K562 (cell line): ENCODE data around the gene INO80. TPM values are rescaled to one million over a fixed set of nuclear protein-coding genes. Genes with fewer than 3 reads are reported as not detected.
A peak's percentile ranks its signal among the peaks of the same experiment; 100 is the strongest.

ENCODE experiments used
- ATAC-seq: fragments of 200-7000 bp; cut with Tn5 transposase; 3 replicates; pipeline ENCODE4 v1.9.1; 2020; ENCODE audit warnings: moderate library complexity
- BruUV-seq: library from RNA; stranded (reverse); fragments of 400-500 nt; replicated peaks from 2 replicates; lab custom pipeline; 2021; lab: Mats Ljungman, UMichigan
- CTCF ChIA-PET: fragments of 300-600 bp; formaldehyde crosslinking; extraction: SDS; loops from one replicate; lab custom pipeline; 2021; ENCODE audit warnings: low intra/inter-chr PET ratio; lab: Yijun Ruan, JAX
- POLR2A ChIA-PET: fragments of 300-600, 350-650 bp; sonication (Branson Sonifier 250); formaldehyde crosslinking; extraction: SDS; loops from one replicate; lab custom pipeline; 2021; ENCODE audit warnings: antibody characterized with exemption, inconsistent platforms; lab: Yijun Ruan, JAX
- DNase-seq, 4 experiments: peaks; one replicate each; pipeline versions ENCODE4 v3.0.0 to v3.0.0-alpha.2; 2011 to 2018; ENCODE audit warnings: low spot score in 3 of 4, mixed read lengths in 3 of 4; ENCODE audit errors: extremely low read depth in 1 of 4
- FAIRE-seq: peaks from 2 replicates; lab custom pipeline; 2011; peaks lifted over from hg19 to GRCh38; lab: Jason Lieb, UNC
- H2AFZ ChIP-seq: 2 replicates; pipeline ENCODE4 v1.6.0; 2011; ENCODE audit warnings: low read depth, low read length, control low read depth, inconsistent platforms
- H3K27ac ChIP-seq: fragments of 200-600 bp; 3 replicates; pipeline ENCODE4 v1.8.0; 2011; ENCODE audit warnings: low read depth, mild to moderate bottlenecking, control low read depth, inconsistent platforms, low read length, moderate library complexity, mixed read lengths; ENCODE audit errors: extremely low read depth
- H3K27me3 ChIP-seq, 2 experiments: fragments of 300-600 bp in 1 of 2; 2 replicates in 1 of 2; 3 replicates in 1 of 2; pipeline versions ENCODE4 v1.6.0 to v1.8.0; 2011; ENCODE audit warnings: inconsistent platforms in 2 of 2, low read length in 2 of 2, mild to moderate bottlenecking in 1 of 2, mixed read lengths in 1 of 2, moderate library complexity in 1 of 2; ENCODE audit not compliant: control insufficient read depth in 2 of 2, insufficient read depth in 2 of 2
- H3K36me3 ChIP-seq: fragments of 300-600 bp; 3 replicates; pipeline ENCODE4 v1.8.0; 2011; ENCODE audit warnings: mild to moderate bottlenecking, low read length, inconsistent platforms; ENCODE audit not compliant: control insufficient read depth, insufficient read depth
- H3K4me1 ChIP-seq, 2 experiments: fragments of 200-600 bp in 1 of 2; replicated peaks in 1 of 2; 2 replicates in 1 of 2; 3 replicates in 1 of 2; pipeline versions ENCODE4 v1.5.1 to v1.8.0; 2011; ENCODE audit warnings: inconsistent platforms in 2 of 2, low read length in 2 of 2, mild to moderate bottlenecking in 1 of 2, mixed read lengths in 1 of 2, moderate library complexity in 1 of 2; ENCODE audit not compliant: control insufficient read depth in 2 of 2, insufficient read depth in 2 of 2
- H3K4me2 ChIP-seq: 2 replicates; pipeline ENCODE4 v1.6.1; 2011; ENCODE audit warnings: low read length, control low read depth, inconsistent platforms, mixed read lengths; ENCODE audit not compliant: insufficient read depth
- H3K4me3 ChIP-seq: fragments of 200-600 bp; sonication (generic), shearing (Covaris generic); 2 replicates; pipeline ENCODE4 v1.5.1; 2016; ENCODE audit warnings: control low read depth, inconsistent platforms
- H3K79me2 ChIP-seq: fragments of 200-600 bp; 3 replicates; pipeline ENCODE4 v1.8.0; 2011; ENCODE audit warnings: low read length, inconsistent platforms; ENCODE audit not compliant: control insufficient read depth, insufficient read depth
- H3K9ac ChIP-seq, 2 experiments: 2 replicates each; pipeline versions ENCODE4 v1.6.0 to v1.6.1; 2011; ENCODE audit warnings: low read depth in 2 of 2, low read length in 2 of 2, control low read depth in 1 of 2, inconsistent platforms in 1 of 2, mild to moderate bottlenecking in 1 of 2, mixed read lengths in 1 of 2; ENCODE audit not compliant: insufficient read depth in 1 of 2
- H3K9me1 ChIP-seq: one replicate; pipeline ENCODE4 v1.6.0; 2011; ENCODE audit warnings: inconsistent platforms, mild to moderate bottlenecking, low read length, moderate library complexity; ENCODE audit not compliant: control insufficient read depth, insufficient read depth
- H3K9me3 ChIP-seq: replicated peaks from 2 replicates; pipeline ENCODE4 v1.5.1; 2011; ENCODE audit warnings: low read depth, low read length, inconsistent platforms; ENCODE audit not compliant: control insufficient read depth, insufficient read depth
- H4K20me1 ChIP-seq: replicated peaks from 2 replicates; pipeline ENCODE4 v1.6.1; 2011; ENCODE audit warnings: low read length, inconsistent platforms, mixed read lengths; ENCODE audit not compliant: control insufficient read depth, insufficient read depth
- E2F5 ChIP-seq: sonication (generic); formaldehyde crosslinking; IDR thresholded peaks from 2 replicates; pipeline ENCODE4 v1.8.0; 2022; ENCODE audit warnings: mild to moderate bottlenecking, missing genetic modification reagents
- MYC ChIP-seq, 2 experiments: fragments of 250-450 bp in 1 of 2; sonication (Bioruptor Pico) in 1 of 2; IDR thresholded peaks; 2 replicates each; pipeline versions ENCODE4 v1.5.1 to v1.6.1; 2012 to 2021; ENCODE audit warnings: low read depth in 2 of 2, borderline replicate concordance in 1 of 2, improper control_type of control experiment in 1 of 2, low read length in 1 of 2, mild to moderate bottlenecking in 1 of 2, moderate library complexity in 1 of 2
- ZC3H4 ChIP-seq: sonication (generic); formaldehyde crosslinking; IDR thresholded peaks from 2 replicates; pipeline ENCODE4 v1.9.0; 2021; ENCODE audit warnings: missing genetic modification reagents, borderline replicate concordance
- ZNF12 ChIP-seq: sonication (generic); formaldehyde crosslinking; IDR thresholded peaks from 2 replicates; pipeline ENCODE4 v1.4.0; 2020; ENCODE audit warnings: mild to moderate bottlenecking, missing genetic modification reagents
- WGBS: fragments of 100-300 bp; shearing (Covaris generic); methylation state at CpG from one replicate; pipeline ENCODE4 v1.1.6; 2016; ENCODE audit warnings: low coverage, mixed read lengths; ENCODE audit not compliant: insufficient coverage; ENCODE audit errors: missing lambda C conversion rate; 5-methylcytosine and 5-hydroxymethylcytosine counted together
- in situ Hi-C: fragments of 300-500 bp; cut with MboI; formaldehyde crosslinking; loops from 4 replicates; pipeline ENCODE4 v1.15.0; 2018; ENCODE audit warnings: inconsistent platforms, mixed read lengths
- intact Hi-C: fragments of 100-400 bp; cut with micrococcal nuclease; formaldehyde crosslinking; loops from 2 replicates; pipeline ENCODE4 v1.14.2; 2022
- polyA plus RNA-seq, 8 experiments: library from polyadenylated mRNA; depleted of rRNA in 4 of 8; stranded (reverse) in 5 of 8; unstranded in 3 of 8; fragments of >200 nt; fragmentation: Nextera tagmentation in 2 of 8; fragmentation: Illumina TruSeq in 1 of 8; extraction: Ambion mirVana in 2 of 8; extraction: Trizol in 1 of 8; gene quantifications; 2 replicates each; pipeline versions ENCODE4 v1.2.1 to v1.2.3, GENCODE V29; 2011 to 2014; ENCODE audit warnings: inconsistent platforms in 1 of 8, missing spikeins in 1 of 8
- total RNA-seq, 7 experiments: library from RNA; depleted of rRNA in 6 of 7; stranded (reverse); fragments of >200 nt in 6 of 7; fragmentation: Illumina TruSeq in 2 of 7; extraction: Trizol in 2 of 7; gene quantifications; 2 replicates each; pipeline versions ENCODE4 v1.2.1 to v1.2.3, GENCODE V29; 2011 to 2021; ENCODE audit warnings: low replicate concordance in 1 of 7

Gene INO80
- total and polyA plus RNA-seq, 9 of the 15 experiments (the other 6 are each of a cell fraction or from before 2014, with no cell fraction given), result 1.1 to 25.7 (median 19.9) TPM

GRCh38 chr15:40941068-40941527 is 175.0 kb downstream of the INO80 start:
- DNase-seq (peak in 1 of 4 experiments; percentile 27), FAIRE-seq (peak; percentile 66), ATAC-seq (no peak)
- BruUV-seq, result TSS peak; percentile 83
- H3K9me3 ChIP-seq, result no peaks in the 10 kb centered on the region
- H2AFZ ChIP-seq, result peak overlapping the region; percentile 99
- peaks cover 5 to 34% of the 10 kb centered on the region in 2 experiments; a peak in 4 of 5 replicates for H3K4me1 ChIP-seq
- H4K20me1 ChIP-seq, result no peaks in the 10 kb centered on the region
- peaks cover 2 to 13% of the 10 kb centered on the region in 2 experiments; a peak in 3 of 5 replicates for H3K27me3 ChIP-seq
- peak overlapping the region; percentile 78 for H3K4me2 ChIP-seq
- peak overlapping the region; percentile 71; the same call in 2 of the 3 replicates for H3K27ac ChIP-seq
- H3K9me1 ChIP-seq, result no peaks in the 10 kb centered on the region
- H3K9ac ChIP-seq, result peak overlapping the region; percentile 72 to 88
- TF ChIP-seq E2F5 (CRISPR knock-in tag) (0 out of 2 replicates have a peak, but pooled peaks have one; percentile 9), ZC3H4 (CRISPR knock-in tag) (0 out of 2 replicates have a peak, but pooled peaks have one; percentile 31), MYC (IDR thresholded peaks at IDR 0.05; ENCODE audit: low read depth, low read length) (no peak), MYC (CRISPR knock-in tag; IDR thresholded peaks at IDR 0.05; ENCODE audit: borderline replicate concordance, low read depth) (peak; percentile 55; the same call in 1 of the 2 replicates), ZNF12 (CRISPR knock-in tag) (no peak)
- POLR2A ChIA-PET, result interaction anchor here (0.6 to 3.6 kb wide), 10 partner anchors 9 to 155 kb away, joined by 3 to 17 read pairs (median 3); partner anchors contain the start of gene CHAC1
- intact Hi-C loops (no loop called here), in situ Hi-C loops (no loop called here)
- 21% methylated on average over 7 of the region's 7 CpGs for WGBS
- CTCF ChIA-PET, result interaction anchor here (0.6 to 0.7 kb wide), 3 partner anchors 35 to 273 kb away, joined by 3 read pairs; no protein-coding TSS in a partner anchor
- no peaks in the 10 kb centered on the region for H3K79me2 ChIP-seq
- H3K36me3 ChIP-seq, result no peaks in the 10 kb centered on the region
- peak overlapping the region; percentile 56 for H3K4me3 ChIP-seq
